Measurements from ENCODE around the gene ZBTB7C.

ZBTB7C gene

DNA sequence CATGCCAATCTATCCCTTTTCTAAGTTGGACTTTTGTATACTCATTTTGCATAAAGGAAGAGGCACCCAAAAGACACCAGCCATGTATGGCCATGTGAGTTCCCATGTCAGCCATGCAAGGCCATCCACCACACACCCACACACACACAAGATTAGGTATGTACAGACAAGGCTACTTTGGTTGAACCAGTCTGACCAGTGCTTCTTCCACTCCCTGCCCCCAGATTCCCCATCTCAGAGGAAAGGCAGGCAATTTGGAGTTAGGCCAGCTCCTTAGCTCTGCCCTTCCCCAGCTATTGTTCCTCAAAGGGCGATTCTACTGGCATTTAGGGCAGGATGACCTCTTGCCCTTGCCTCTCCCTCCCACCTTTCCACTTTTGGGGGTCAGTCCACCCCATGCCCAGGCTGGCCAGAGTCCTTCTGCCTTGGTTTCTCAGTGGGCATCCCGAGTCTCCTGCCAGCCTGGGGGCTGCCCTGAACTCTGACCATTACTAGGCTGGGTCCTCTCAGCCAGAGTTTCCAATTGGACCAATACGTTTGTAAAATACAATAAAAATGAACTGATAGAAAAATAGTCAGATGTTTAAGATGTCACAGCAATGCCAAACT, 101.1 kb downstream of the ZBTB7C start:
- Histone ChIP-seq H3K27ac (ENCODE audit: low read depth, low read length) (no peak overlapping the region), H3K4me3 (ENCODE audit: low read depth in 1 of 5, low read length in 5 of 5) (no peak overlapping the region), H3K9me3 (ENCODE audit: control insufficient read depth in 5 of 5, low read length in 5 of 5) (no peaks in the 10 kb centered on the region), H3K4me1 (ENCODE audit: control insufficient read depth in 5 of 5, insufficient read depth in 5 of 5, low read length in 5 of 5) (peaks cover 0 to 8% (median 0%) of the 10 kb centered on the region in 5 donors), H3K9ac (ENCODE audit: low read length in 5 of 5) (no peak overlapping the region), H3K27me3 (ENCODE audit: control insufficient read depth in 5 of 5, insufficient read depth in 4 of 5, low read length in 5 of 5) (no peaks in the 10 kb centered on the region), H3K36me3 (ENCODE audit: control insufficient read depth in 5 of 5, insufficient read depth in 5 of 5, low read length in 5 of 5) (no peaks in the 10 kb centered on the region)

DNA sequence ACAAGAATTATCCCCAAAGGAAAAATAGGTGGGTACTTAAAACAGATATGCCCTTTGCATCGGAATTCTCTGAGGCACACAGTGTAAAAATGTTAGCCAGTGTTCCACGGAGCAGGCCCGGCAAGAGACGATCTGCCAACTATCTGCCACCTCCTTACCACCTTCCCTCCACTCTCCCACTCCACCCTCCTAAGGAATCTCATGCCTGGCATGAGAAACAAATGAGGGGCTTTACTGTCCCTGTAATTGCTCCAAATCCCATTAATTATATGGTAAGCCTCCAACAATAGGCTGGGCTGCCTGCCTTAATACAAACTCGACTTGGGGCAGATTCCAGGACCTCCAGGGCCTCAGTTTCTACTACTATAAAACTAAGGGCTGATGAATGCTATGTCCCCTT, 102.3 kb downstream of the ZBTB7C start:
- Histone ChIP-seq H3K27ac (ENCODE audit: low read depth, low read length) (no peak overlapping the region), H3K4me3 (ENCODE audit: low read depth in 1 of 5, low read length in 5 of 5) (no peak overlapping the region), H3K9me3 (ENCODE audit: control insufficient read depth in 5 of 5, low read length in 5 of 5) (no peaks in the 10 kb centered on the region), H3K9ac (ENCODE audit: low read length in 5 of 5) (no peak overlapping the region), H3K36me3 (ENCODE audit: control insufficient read depth in 5 of 5, insufficient read depth in 5 of 5, low read length in 5 of 5) (no peaks in the 10 kb centered on the region), H3K27me3 (ENCODE audit: control insufficient read depth in 5 of 5, insufficient read depth in 4 of 5, low read length in 5 of 5) (no peaks in the 10 kb centered on the region), H3K4me1 (ENCODE audit: control insufficient read depth in 5 of 5, insufficient read depth in 5 of 5, low read length in 5 of 5) (peaks cover 0 to 8% (median 0%) of the 10 kb centered on the region in 5 donors)

DNA sequence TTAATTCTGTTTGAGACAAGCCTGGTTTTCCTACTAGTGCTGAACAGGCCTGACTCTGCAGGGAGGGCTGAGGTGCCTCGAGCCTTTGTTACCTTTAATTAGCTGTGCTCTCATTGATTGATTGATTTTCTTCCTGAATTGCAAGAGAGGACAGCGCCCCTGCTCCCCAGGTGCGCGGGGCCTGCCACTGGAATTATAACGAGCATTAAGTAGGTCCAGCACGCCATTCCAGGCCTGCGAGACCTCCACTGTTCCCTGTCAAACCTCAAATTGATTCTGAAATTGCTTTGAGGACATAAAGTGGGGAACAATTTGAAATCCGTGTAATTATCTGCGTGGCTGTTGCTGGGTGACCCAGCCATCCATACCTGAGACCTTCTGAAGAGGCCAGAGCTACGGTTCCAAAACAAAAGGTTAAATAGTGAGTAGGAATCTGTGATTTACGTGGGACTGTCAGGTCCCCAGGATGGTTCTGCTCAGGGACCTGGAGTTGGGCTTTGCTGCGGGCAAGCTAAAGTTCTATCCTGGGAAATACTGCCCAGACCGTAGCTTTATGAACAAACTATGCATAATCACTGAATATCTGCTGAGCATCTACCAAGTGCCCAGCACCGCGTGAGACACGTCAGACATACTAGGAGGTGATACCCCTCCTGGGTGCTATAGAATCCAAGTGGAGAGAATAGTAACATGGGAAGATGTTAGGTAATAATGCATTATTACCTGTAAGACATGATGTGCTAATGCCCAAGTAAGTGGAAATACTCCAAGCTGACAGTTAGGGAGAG, 104.1 kb downstream of the ZBTB7C start:
- Histone ChIP-seq H3K36me3 (ENCODE audit: control insufficient read depth in 5 of 5, insufficient read depth in 5 of 5, low read length in 5 of 5) (no peaks in the 10 kb centered on the region), H3K4me3 (ENCODE audit: low read depth in 1 of 5, low read length in 5 of 5) (no peak overlapping the region), H3K9ac (ENCODE audit: low read length in 5 of 5) (no peak overlapping the region), H3K27ac (ENCODE audit: low read depth, low read length) (no peak overlapping the region), H3K9me3 (ENCODE audit: control insufficient read depth in 5 of 5, low read length in 5 of 5) (no peaks in the 10 kb centered on the region), H3K4me1 (ENCODE audit: control insufficient read depth in 5 of 5, insufficient read depth in 5 of 5, low read length in 5 of 5) (peaks cover 0 to 7% (median 4%) of the 10 kb centered on the region in 5 donors), H3K27me3 (ENCODE audit: control insufficient read depth in 5 of 5, insufficient read depth in 4 of 5, low read length in 5 of 5) (no peaks in the 10 kb centered on the region)

DNA sequence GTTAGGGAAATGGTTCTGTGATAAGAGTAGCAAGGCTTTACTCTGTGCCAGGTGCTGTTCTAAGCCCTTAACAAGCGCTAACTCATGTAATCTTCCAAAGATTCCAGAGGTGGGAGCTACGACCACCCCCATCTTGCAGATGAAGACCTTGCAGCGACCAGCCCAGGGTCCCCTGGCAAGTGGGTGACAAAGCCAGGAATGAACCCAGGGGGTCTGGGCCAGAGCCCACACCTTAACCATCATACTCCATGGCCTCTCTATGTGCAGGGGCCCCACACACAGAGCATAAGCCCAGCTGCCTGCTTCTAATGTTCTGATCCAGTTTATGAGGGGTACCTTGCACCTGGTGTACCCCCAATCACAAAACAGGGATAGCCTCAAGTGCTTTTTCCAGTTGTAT, 105.3 kb downstream of the ZBTB7C start:
- Histone ChIP-seq H3K9ac (ENCODE audit: low read length in 5 of 5) (no peak overlapping the region), H3K4me1 (ENCODE audit: control insufficient read depth in 5 of 5, insufficient read depth in 5 of 5, low read length in 5 of 5) (peaks cover 0 to 7% (median 4%) of the 10 kb centered on the region in 5 donors), H3K27me3 (ENCODE audit: control insufficient read depth in 5 of 5, insufficient read depth in 4 of 5, low read length in 5 of 5) (no peaks in the 10 kb centered on the region), H3K9me3 (ENCODE audit: control insufficient read depth in 5 of 5, low read length in 5 of 5) (no peaks in the 10 kb centered on the region), H3K4me3 (ENCODE audit: low read depth in 1 of 5, low read length in 5 of 5) (no peak overlapping the region), H3K36me3 (ENCODE audit: control insufficient read depth in 5 of 5, insufficient read depth in 5 of 5, low read length in 5 of 5) (no peaks in the 10 kb centered on the region), H3K27ac (ENCODE audit: low read depth, low read length) (no peak overlapping the region)

DNA sequence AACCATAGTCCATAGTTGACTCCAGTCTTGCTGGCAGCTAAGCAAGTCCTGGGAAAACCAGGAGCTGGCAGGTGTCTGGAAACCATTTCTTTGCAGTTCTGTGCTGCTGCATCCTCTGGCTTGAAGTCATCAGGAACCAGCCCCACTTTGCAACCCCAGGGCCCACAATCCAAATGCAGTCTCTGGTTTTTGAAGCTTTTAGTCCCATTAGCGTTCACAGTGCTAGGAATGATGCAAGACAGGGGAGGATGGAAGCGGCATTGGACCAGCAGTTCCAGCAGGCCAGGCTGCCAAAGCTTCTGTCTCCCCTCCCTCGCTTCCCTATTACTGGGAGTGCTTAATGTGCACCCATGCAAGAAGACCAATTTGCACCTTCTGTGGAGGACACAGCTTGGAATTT, 106.4 kb downstream of the ZBTB7C start:
- H3K4me3 ChIP-seq (ENCODE audit: low read depth in 1 of 5, low read length in 5 of 5): no peak overlapping the region
- H3K9ac ChIP-seq (ENCODE audit: low read length in 5 of 5): no peak overlapping the region
- no peaks in the 10 kb centered on the region for H3K9me3 ChIP-seq (ENCODE audit: control insufficient read depth in 5 of 5, low read length in 5 of 5)
- no peak overlapping the region for H3K27ac ChIP-seq (ENCODE audit: low read depth, low read length)
- no peaks in the 10 kb centered on the region for H3K36me3 ChIP-seq (ENCODE audit: control insufficient read depth in 5 of 5, insufficient read depth in 5 of 5, low read length in 5 of 5)
- H3K4me1 ChIP-seq (ENCODE audit: control insufficient read depth in 5 of 5, insufficient read depth in 5 of 5, low read length in 5 of 5): peaks cover 0 to 7% (median 4%) of the 10 kb centered on the region in 5 donors
- no peaks in the 10 kb centered on the region for H3K27me3 ChIP-seq (ENCODE audit: control insufficient read depth in 5 of 5, insufficient read depth in 4 of 5, low read length in 5 of 5)

DNA sequence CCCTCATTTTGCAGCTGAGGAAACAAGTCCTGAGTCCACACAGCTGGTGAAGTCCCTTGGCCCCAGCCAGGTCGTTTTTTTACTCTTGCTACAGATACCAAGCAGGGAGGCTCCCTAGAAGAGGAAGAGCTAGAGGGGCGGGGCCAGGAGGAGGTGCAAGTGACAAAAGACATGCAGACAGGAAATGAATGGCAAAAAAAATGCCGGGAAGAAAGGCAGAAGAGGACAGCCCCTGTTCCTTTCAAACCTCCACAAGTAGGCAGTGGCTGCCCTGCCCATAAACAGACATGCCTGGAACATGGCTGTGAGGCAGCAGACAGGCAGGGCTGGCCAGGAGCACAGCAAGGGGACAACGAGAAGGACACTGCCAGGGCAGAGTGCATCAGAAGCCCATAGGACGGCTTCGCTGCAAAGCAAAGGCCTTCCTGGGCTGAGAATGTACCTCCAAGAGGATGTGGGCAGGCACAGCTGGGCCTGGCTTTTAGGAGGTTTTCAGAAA, 108.7 kb downstream of the ZBTB7C start:
- no peaks in the 10 kb centered on the region for H3K27me3 ChIP-seq (ENCODE audit: control insufficient read depth in 5 of 5, insufficient read depth in 4 of 5, low read length in 5 of 5)
- no peak overlapping the region for H3K27ac ChIP-seq (ENCODE audit: low read depth, low read length)
- no peak overlapping the region for H3K4me3 ChIP-seq (ENCODE audit: low read depth in 1 of 5, low read length in 5 of 5)
- no peaks in the 10 kb centered on the region for H3K36me3 ChIP-seq (ENCODE audit: control insufficient read depth in 5 of 5, insufficient read depth in 5 of 5, low read length in 5 of 5)
- peaks cover 0 to 10% (median 5%) of the 10 kb centered on the region in 5 donors for H3K4me1 ChIP-seq (ENCODE audit: control insufficient read depth in 5 of 5, insufficient read depth in 5 of 5, low read length in 5 of 5)
- no peaks in the 10 kb centered on the region for H3K9me3 ChIP-seq (ENCODE audit: control insufficient read depth in 5 of 5, low read length in 5 of 5)
- no peak overlapping the region for H3K9ac ChIP-seq (ENCODE audit: low read length in 5 of 5)

DNA sequence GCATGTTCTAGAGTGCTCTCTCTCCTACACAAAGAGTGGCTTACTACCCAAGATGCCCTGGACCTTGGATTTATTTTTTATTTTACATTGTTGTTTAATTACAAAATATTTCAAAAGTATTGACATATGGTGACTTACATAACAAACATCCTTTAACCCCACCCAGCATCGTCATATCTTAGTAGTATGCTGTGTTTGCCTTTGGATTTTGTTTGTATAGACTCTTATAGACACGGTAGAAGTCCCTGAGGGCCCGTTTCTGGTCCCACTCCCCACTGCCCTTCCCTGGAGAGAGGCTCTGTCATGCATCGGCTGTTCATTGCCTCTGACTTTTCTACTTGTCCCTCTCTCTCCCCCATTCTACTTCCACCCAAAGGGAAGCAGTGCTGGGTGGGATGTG, 112.0 kb downstream of the ZBTB7C start:
- Histone ChIP-seq H3K27me3 (ENCODE audit: control insufficient read depth in 5 of 5, insufficient read depth in 4 of 5, low read length in 5 of 5) (no peaks in the 10 kb centered on the region), H3K9ac (ENCODE audit: low read length in 5 of 5) (no peak overlapping the region), H3K4me3 (ENCODE audit: low read depth in 1 of 5, low read length in 5 of 5) (no peak overlapping the region), H3K36me3 (ENCODE audit: control insufficient read depth in 5 of 5, insufficient read depth in 5 of 5, low read length in 5 of 5) (no peaks in the 10 kb centered on the region), H3K4me1 (ENCODE audit: control insufficient read depth in 5 of 5, insufficient read depth in 5 of 5, low read length in 5 of 5) (peaks cover 0 to 36% (median 23%) of the 10 kb centered on the region in 5 donors), H3K27ac (ENCODE audit: low read depth, low read length) (no peak overlapping the region), H3K9me3 (ENCODE audit: control insufficient read depth in 5 of 5, low read length in 5 of 5) (no peaks in the 10 kb centered on the region)

DNA sequence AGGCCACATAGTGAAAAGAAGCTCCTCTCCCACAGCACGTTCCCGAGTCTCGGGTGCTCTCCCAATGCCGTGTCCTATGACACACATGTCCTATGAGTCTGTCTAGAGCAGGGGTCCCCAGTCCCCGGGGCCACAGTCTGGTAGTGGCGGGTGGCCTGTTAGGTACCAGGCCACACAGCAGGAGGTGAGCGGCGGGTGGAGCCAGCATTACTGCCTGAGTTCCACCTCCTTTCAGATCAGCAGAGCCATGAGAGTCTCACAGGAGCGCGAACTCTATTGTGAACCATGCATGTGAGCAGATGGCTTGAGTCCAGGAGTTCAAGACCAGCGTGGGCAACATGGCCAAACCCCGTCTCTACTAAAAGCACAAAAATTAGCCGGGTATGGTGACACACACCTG, 112.6 kb downstream of the ZBTB7C start:
- no peaks in the 10 kb centered on the region for H3K36me3 ChIP-seq (ENCODE audit: control insufficient read depth in 5 of 5, insufficient read depth in 5 of 5, low read length in 5 of 5)
- no peak overlapping the region for H3K27ac ChIP-seq (ENCODE audit: low read depth, low read length)
- H3K9ac ChIP-seq (ENCODE audit: low read length in 5 of 5): no peak overlapping the region
- peaks cover 0 to 34% (median 23%) of the 10 kb centered on the region in 5 donors for H3K4me1 ChIP-seq (ENCODE audit: control insufficient read depth in 5 of 5, insufficient read depth in 5 of 5, low read length in 5 of 5)
- no peaks in the 10 kb centered on the region for H3K27me3 ChIP-seq (ENCODE audit: control insufficient read depth in 5 of 5, insufficient read depth in 4 of 5, low read length in 5 of 5)
- H3K4me3 ChIP-seq (ENCODE audit: low read depth in 1 of 5, low read length in 5 of 5): no peak overlapping the region
- H3K9me3 ChIP-seq (ENCODE audit: control insufficient read depth in 5 of 5, low read length in 5 of 5): no peaks in the 10 kb centered on the region

DNA sequence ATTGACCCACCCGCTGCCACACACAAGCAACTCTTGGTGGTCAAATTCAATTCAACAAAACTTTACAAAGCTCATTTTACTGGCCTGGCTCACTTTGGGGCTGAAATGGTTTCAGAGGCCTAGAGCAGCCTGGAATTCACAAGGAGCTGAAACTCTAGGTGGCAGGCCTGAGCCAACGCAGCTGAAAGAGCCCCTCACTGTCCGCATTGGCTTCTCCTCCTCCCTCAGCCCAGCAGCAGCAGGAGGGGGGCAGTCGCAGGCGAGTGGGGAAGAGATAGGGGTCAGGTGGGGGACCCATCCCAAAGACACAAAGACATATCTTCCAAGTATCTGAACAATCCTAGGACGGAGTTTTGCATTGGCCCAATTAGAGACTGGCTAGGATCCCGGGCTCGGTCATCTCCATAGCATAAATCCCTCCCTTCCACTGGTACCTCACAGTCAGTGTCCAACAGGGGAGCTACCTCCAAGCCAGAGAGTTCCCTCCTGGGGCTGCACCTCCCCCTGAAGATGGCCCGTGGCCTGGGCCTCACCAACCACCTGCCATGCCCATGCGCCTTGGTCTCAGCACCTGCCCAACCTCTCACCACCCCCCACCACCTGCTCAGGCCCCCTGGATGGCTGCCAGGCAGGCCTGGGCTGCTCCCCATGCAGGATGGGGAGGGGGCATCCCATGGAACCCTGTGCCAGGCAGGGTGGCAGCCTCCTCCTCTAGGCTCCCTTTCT, 113.4 kb downstream of the ZBTB7C start:
- Histone ChIP-seq H3K27ac (ENCODE audit: low read depth, low read length) (no peak overlapping the region), H3K9me3 (ENCODE audit: control insufficient read depth in 5 of 5, low read length in 5 of 5) (no peaks in the 10 kb centered on the region), H3K36me3 (ENCODE audit: control insufficient read depth in 5 of 5, insufficient read depth in 5 of 5, low read length in 5 of 5) (no peaks in the 10 kb centered on the region)

More for the DNA sequence above, 113.4 kb downstream of the ZBTB7C start:
- peaks cover 0 to 32% (median 23%) of the 10 kb centered on the region in 5 donors for H3K4me1 ChIP-seq (ENCODE audit: control insufficient read depth in 5 of 5, insufficient read depth in 5 of 5, low read length in 5 of 5)
- no peaks in the 10 kb centered on the region for H3K27me3 ChIP-seq (ENCODE audit: control insufficient read depth in 5 of 5, insufficient read depth in 4 of 5, low read length in 5 of 5)
- H3K4me3 ChIP-seq (ENCODE audit: low read depth in 1 of 5, low read length in 5 of 5): no peak overlapping the region
- no peak overlapping the region for H3K9ac ChIP-seq (ENCODE audit: low read length in 5 of 5)
